Body of pancreas (tissue), 4 donors: ENCODE results near the gene LPCAT1.

Experiments
- CTCF ChIP-seq, 7 experiments: fragments of 450-650 bp in 4 of 7; fragments of 200-600 bp in 3 of 7; sonication (generic) in 3 of 7; IDR thresholded peaks; one replicate each; pipeline ENCODE4 v1.5.1; 2016 to 2019; ENCODE audit warnings: antibody characterized with exemption in 7 of 7
- POLR2A ChIP-seq, 3 donors: fragments of 450-650 bp; IDR thresholded peaks; one replicate each; pipeline ENCODE4 v1.6.1; 2016; ENCODE audit warnings: antibody characterized with exemption in 3 of 3, mild to moderate bottlenecking in 2 of 3

DNA sequence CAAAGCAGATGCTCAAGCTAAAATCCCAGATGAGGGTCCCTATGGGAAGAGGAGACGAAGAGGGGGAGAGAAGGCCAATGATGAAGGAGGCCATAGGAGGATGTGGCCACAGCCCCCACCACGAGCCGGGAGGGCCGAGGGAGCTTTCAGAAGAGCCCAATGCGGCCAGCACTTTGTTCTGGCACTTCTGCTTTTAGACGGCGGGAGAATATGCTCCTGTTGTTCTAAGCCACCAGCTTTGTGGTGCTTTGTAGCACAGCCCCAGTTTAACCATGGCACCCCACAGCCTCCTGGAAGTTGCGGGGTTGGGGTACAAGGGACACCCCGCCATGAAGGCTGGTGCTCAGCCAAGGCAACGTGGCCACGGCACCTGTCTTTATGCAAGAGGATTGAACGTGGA, 33.4 kb downstream of the LPCAT1 start:
- no peak for TF ChIP-seq CTCF (IDR thresholded peaks at IDR 0.05)
- no peak for TF ChIP-seq POLR2A (IDR thresholded peaks at IDR 0.05)
